ENCODE data around the gene HRH1. TPM values are rescaled to one million over a fixed set of nuclear protein-coding genes. Genes with fewer than 3 reads are reported as not detected.
"Not testable (repeated sequence)": the region's sequence is repeated elsewhere in the genome, so short reads cannot be mapped to it uniquely, and the experiment has no call there.

The HRH1 gene
- total RNA-seq, 1 donor from 2014 or later, result 9.6 TPM

DNA sequence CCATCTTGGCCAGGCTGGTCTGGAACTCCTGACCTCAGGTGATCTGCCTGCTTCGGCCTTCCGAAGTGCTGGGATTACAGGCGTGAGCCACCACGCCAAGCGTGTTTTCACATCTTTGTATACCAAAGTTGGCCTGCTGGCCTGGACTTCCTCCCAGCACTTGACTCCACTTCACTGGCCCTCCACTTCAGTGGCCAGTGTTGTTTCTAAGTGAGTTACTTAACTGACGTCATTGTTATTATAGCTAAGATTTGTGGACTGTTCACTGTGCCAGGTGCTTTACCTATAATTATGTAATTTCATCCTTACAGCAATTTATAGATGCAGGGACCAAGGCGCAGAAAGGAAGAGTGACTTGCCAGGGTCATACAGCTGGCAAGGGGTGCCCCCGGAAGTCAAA, 52.0 kb downstream of the HRH1 start:
- no peak for DNase-seq

DNA sequence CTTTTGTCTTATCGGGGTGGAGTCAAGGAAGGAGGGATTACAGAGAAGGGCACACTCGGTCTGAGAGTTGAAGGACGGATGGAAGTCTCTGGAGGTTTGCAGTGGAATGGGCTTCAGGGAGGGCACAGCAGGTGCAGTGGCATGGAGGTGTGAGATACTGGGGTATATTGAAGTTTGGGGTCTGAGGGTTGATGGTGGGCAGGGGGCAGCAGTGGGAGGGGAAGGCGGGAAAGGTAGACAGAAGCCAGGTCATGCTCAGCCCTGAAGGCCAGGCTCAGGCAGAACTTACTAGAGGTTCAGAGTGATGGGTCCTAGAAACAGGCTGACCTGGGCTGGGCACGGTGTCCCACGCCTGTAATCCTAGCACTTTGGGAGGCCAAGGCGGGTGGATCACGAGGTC, 52.7 kb downstream of the HRH1 start:
- DNase-seq, result no peak

DNA sequence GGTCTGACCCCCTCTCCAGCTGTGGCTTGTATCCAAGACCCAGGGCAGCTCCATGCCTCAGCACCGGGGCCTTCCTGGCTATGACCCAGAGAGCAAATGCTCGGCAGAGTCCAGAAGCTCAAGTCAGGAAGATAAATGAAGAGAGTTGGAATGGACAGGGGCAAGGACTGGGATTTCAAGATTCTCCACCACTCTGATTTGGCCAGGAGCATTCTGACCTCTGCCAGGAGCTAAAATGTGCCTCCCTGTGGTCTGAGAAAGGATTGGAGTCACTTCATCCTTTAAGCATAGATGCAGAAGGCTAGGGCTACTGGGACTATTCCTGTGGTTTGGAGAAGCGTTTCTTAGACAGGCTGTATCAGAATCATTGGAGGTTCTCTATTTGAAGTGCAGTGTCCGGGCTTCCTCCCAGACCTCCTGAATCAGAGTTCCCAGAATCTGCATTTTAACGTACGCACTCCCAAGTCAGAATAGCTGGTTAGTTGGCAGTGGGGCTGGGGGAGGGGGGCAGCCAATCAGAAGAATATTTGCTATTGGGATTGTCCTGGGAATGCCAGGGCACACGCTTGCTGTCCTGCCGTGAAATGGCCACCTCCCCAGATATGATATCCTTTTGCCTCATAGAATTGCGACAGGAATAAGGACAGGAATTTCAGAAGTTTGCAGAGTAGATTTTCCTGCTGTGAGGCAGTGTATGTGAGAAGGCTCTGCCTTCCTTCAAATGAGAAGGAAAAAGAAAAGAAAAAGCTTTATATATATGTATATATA, 57.4 kb downstream of the HRH1 start:
- no peak for DNase-seq

GRCh38 chr3:11212299-11212608, 58.0 kb downstream of the HRH1 start:
- no peak for DNase-seq

DNA sequence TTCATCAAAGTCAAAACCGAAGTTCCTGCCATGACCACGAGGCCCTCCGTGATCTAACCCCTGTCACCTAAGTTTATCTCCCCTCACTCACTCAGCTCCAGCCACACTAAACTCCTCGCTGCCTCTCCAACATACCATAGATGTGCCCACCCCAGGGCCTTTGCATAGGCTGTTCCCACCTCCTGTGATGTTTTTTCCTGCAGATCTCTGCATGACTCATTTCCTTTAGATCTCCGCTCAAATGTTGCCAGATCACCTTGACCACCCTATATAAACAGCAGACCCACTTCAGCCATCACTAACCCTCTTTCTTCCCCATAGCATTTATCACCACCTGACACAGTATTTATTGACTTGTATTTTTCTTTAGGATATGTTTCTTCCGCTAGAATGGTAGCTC, 58.5 kb downstream of the HRH1 start:
- no peak for DNase-seq

- DNase-seq, result no peak
These were observed 59.6 kb downstream of the HRH1 start for GRCh38 chr3:11213810-11214450.

GRCh38 chr3:11214451-11214978, 60.2 kb downstream of the HRH1 start:
- no peak for DNase-seq

- DNase-seq, result not testable (repeated sequence)
These were observed 63.1 kb downstream of the HRH1 start for GRCh38 chr3:11217370-11217769.

GRCh38 chr3:11220230-11220629, 65.9 kb downstream of the HRH1 start:
- DNase-seq, result no peak

- DNase-seq, result no peak
These were observed 67.6 kb downstream of the HRH1 start for GRCh38 chr3:11221818-11222415.

DNA sequence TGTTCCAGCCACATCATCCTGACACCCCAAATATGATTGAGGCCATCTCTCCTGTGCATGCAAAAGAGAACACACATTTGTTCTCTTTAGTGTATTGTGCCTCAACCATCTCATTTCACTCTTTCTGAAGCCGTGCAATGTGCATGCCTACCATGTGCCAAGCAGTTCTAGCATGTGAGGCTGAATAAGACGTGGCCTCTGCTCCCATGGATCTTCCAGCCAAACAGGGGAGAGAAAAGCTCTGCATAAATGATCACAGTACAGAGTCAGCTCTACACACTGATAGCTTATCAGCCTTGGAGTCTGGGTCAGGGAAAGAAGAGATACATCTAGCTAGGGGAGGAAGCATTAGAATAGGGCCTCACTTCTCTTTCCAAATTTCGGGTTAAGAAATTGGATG, 69.7 kb downstream of the HRH1 start:
- no peak for DNase-seq

- DNase-seq, result no peak
These were observed 70.6 kb downstream of the HRH1 start for GRCh38 chr3:11224870-11225229.

DNA sequence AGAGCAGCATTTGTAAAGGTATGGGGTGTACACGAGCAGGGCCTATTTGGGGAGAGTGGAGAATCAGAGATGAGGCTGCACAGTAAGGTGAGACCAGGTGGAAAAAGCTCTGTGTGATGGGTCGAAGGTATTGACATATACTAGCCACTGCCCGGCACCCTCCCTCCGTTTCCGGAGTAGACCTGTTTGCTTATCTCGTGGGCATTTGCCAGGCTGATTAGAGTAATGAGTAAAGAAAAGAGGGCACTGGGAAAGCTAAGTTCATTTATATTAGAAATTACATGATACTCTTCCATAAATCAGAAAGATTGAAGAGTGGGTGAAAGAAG, 71.7 kb downstream of the HRH1 start:
- DNase-seq, result no peak

GRCh38 chr3:11228041-11228440, 73.7 kb downstream of the HRH1 start:
- no peak for DNase-seq

DNA sequence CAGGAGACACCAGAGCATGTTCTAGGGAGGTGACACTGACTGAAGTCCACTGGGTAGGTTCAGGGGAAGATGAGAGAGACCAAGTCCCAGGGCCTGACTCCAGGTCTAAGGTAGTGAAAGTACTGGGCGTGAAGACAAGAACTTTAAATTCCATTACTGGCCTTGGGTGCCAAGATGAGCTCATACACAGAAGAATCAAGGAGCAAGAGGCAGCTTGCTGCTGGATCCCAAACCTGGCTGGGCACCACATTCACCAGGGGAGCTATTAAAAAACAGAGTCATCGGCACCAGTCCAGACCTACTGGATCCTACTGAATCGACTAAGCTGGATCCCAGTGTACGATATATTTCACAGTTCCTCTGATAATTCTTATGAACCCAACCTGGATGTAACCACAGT, 75.8 kb downstream of the HRH1 start:
- no peak for DNase-seq

GRCh38 chr3:11230832-11231231, 76.5 kb downstream of the HRH1 start:
- DNase-seq, result no peak

DNA sequence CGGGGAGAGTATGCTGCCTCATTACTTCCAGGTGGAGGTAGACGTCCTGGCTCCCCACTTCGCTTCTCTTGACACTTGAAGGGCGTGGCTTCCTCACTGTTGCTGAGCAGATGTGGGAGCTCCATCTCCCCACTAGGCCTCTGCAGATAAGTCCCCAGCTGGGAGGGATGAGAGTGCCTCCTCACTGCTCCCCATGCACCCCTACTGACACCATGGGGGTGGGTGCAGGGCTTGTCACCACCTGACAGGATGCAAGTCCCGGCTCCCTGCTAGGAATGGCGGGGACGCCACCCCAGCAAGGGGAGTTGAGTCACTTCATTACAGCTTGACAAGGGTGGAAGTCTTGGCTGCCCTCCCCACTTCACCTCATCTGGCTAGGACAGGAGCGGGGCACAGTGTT, 81.1 kb downstream of the HRH1 start:
- no peak for DNase-seq

GRCh38 chr3:11236588-11237461, 82.5 kb downstream of the HRH1 start:
- peak; percentile 31 for DNase-seq

DNA sequence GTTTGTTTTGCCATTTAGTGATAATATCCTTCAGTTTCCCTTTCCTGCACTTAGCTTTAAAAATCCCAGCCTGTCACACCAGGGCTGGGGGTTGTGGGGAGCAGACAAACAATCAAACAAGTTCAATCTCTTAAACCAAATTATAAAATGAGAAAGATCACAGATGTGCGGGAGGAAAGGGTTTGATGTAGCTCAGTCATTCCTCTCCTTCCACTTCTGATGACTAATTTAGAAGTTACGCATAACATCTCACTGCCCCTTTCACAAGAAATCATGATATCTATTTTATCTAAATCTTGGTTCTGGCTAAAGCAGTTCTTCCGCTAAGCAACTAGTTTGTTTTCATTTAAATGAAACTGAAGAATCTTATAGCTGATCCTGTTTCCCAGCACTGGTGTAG, 83.8 kb downstream of the HRH1 start:
- DNase-seq, result no peak

- DNase-seq, result no peak
These were observed 84.6 kb downstream of the HRH1 start for GRCh38 chr3:11238880-11239279.

DNA sequence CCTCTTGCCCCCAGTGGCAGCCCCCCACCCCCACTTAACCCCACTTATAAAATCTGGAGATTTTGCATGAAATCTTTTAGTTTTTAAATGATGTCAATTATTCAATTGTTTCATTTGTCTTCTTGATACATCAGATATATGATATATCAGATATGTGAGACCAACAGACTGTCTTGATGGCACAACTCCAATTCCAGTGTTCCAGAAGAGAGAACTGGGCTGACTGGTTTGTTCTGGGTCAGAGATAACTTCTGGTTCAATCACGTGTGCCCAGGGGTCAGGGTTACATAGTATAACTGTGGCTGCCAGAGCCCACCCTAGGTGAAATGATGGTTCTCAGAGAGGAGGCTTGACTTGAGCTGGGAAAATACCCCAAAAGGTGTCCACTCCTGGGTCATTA, 85.5 kb downstream of the HRH1 start:
- no peak for DNase-seq

DNA sequence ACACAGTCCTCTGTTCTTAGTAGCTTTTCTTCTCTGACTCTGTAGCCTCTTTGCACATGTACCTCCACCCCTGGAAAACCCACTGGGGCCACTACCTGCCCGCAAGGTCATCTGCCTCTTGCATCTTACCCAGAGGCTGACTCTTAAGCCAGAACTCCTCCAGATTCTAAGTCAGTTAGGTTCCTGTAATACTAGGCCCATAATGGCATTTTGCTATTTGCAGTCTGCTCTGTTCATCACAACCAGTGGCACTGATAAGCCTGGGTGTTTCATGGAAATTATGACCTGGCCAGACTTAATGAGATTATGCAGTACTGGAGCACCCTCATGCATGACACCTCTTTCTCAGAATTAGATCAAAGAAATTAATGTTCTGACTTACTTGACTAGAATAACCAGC, 86.2 kb downstream of the HRH1 start:
- no peak for DNase-seq

DNA sequence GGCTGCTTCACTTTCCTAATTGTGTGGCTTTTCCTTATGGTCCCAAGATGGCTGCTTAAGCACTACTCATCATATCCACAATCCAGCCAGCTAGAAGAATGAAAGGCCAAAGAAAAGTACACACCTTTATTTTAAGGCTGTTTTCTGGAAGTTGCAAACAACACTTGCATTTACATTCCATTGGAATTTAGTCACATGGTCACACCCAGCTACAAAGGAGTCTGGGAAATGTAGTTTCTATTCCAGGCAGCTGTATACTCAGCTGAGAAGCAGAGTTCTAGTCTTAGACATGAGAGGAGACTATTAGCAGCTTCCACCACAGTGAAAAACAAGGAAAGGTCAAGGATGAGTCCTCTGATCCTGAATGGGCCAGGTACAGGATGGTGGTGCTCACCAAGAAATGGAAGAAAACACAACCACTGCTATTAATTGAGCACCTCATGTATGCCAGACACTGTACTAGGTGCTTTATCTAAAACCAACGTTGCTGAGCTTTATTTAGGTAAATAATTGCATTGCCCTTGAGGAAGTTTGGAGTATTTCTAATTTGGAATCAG, 89.9 kb downstream of the HRH1 start:
- DNase-seq, result no peak

All from tongue (tissue), 2 donors.